Thyroid gland (tissue), 4 donors: ENCODE data around the gene EXTL2. TPM values are rescaled to one million over a fixed set of nuclear protein-coding genes. Genes with fewer than 3 reads are reported as not detected.
A peak's percentile ranks its signal among the peaks of the same experiment; 100 is the strongest.
"Not testable (repeated sequence)": the region's sequence is repeated elsewhere in the genome, so short reads cannot be mapped to it uniquely, and the experiment has no call there.

Experiments
- DNase-seq, 2 donors: peaks; one replicate each; pipeline ENCODE4 v3.0.0-alpha.2; 2019
- H3K27ac ChIP-seq, 3 donors: fragments of 200-600 bp; sonication (generic); 1 replicate in 2 of 3; 2 replicates in 1 of 3; pipeline ENCODE4 v1.5.1; 2016 to 2019; ENCODE audit warnings: mild to moderate bottlenecking in 1 of 3, moderate library complexity in 1 of 3
- H3K27me3 ChIP-seq: fragments of 200-600 bp; sonication (generic); one replicate; pipeline ENCODE4 v1.5.1; 2019
- H3K36me3 ChIP-seq, 2 donors: fragments of 200-600 bp; sonication (generic); one replicate each; pipeline ENCODE4 v1.5.1; 2016 to 2019
- H3K4me1 ChIP-seq, 2 donors: fragments of 200-600 bp; sonication (generic); one replicate each; pipeline ENCODE4 v1.5.1; 2017 to 2019
- H3K4me3 ChIP-seq, 3 donors: fragments of 200-600 bp; sonication (generic); replicated peaks in 1 of 3; 1 replicate in 2 of 3; 2 replicates in 1 of 3; pipeline ENCODE4 v1.5.1; 2016; ENCODE audit warnings: mild to moderate bottlenecking in 1 of 3
- H3K9me3 ChIP-seq: fragments of 200-600 bp; sonication (generic); one replicate; pipeline ENCODE4 v1.5.1; 2017
- POLR2A ChIP-seq, 2 donors: fragments of 450-650 bp; IDR thresholded peaks; one replicate each; pipeline ENCODE4 v1.6.1; 2017; ENCODE audit warnings: antibody characterized with exemption in 2 of 2, mild to moderate bottlenecking in 2 of 2, moderate library complexity in 1 of 2
- WGBS, 2 donors: methylation state at CpG; one replicate each; pipeline ENCODE4 v1.1.5; 2017; 5-methylcytosine and 5-hydroxymethylcytosine counted together
- intact Hi-C: fragments of 100-400 bp; cut with DNase I; formaldehyde crosslinking; loops from one replicate; pipeline ENCODE4 v1.15.1; 2023
- total RNA-seq, 4 donors: library from RNA; depleted of rRNA; stranded (reverse); fragments of >200 nt; gene quantifications; one replicate each; pipeline ENCODE4 v1.2.3, GENCODE V29; 2016
- TF ChIP-seq, protein P1 (sequence below), 6 experiments: fragments of 200-600 bp in 3 of 6; fragments of 450-650 bp in 3 of 6; sonication (generic) in 3 of 6; IDR thresholded peaks; one replicate each; pipeline ENCODE4 v1.5.1; 2016 to 2019; ENCODE audit warnings: antibody characterized with exemption in 6 of 6, mild to moderate bottlenecking in 2 of 6, inconsistent platforms in 1 of 6, moderate library complexity in 1 of 6

The EXTL2 gene
- total RNA-seq, 4 donors from 2014 or later: 13.9 to 17.4 (median 17.2) TPM

DNA sequence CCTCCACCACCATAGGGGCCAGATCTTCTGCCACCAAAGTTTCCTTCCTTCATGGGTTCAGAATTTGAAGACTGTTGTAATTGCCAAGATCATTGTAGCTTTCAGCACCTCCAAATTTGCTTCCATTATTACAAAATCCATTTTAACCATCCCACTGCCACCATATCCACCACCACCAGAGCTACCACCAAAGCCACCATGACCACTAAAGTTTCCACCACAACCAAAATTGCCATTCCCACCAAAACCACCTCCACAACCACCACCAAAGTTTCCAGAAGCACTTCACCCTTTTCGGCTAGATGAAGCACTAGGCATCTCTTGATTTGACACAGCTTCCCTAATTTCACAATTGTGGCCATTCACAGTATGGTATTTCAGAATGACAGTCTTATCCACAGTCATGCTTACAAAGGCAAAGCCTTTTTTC lies 46.5 kb upstream of the EXTL2 start:
- intact Hi-C loops: no loop called here
- no peaks in the 10 kb centered on the region for H3K36me3 ChIP-seq
- DNase-seq: no peak
- 88 to 95% methylated on average over 1 of the region's 1 CpG for WGBS, 2 donors
- no peaks in the 10 kb centered on the region for H3K4me1 ChIP-seq
- H3K9me3 ChIP-seq: no peaks in the 10 kb centered on the region
- no peak overlapping the region for H3K27ac ChIP-seq
- TF ChIP-seq, protein P1, sequence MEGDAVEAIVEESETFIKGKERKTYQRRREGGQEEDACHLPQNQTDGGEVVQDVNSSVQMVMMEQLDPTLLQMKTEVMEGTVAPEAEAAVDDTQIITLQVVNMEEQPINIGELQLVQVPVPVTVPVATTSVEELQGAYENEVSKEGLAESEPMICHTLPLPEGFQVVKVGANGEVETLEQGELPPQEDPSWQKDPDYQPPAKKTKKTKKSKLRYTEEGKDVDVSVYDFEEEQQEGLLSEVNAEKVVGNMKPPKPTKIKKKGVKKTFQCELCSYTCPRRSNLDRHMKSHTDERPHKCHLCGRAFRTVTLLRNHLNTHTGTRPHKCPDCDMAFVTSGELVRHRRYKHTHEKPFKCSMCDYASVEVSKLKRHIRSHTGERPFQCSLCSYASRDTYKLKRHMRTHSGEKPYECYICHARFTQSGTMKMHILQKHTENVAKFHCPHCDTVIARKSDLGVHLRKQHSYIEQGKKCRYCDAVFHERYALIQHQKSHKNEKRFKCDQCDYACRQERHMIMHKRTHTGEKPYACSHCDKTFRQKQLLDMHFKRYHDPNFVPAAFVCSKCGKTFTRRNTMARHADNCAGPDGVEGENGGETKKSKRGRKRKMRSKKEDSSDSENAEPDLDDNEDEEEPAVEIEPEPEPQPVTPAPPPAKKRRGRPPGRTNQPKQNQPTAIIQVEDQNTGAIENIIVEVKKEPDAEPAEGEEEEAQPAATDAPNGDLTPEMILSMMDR (IDR thresholded peaks at IDR 0.05): no peak
- no peak for TF ChIP-seq POLR2A (IDR thresholded peaks at IDR 0.05)
- H3K27me3 ChIP-seq: no peaks in the 10 kb centered on the region
- no peak overlapping the region for H3K4me3 ChIP-seq

DNA sequence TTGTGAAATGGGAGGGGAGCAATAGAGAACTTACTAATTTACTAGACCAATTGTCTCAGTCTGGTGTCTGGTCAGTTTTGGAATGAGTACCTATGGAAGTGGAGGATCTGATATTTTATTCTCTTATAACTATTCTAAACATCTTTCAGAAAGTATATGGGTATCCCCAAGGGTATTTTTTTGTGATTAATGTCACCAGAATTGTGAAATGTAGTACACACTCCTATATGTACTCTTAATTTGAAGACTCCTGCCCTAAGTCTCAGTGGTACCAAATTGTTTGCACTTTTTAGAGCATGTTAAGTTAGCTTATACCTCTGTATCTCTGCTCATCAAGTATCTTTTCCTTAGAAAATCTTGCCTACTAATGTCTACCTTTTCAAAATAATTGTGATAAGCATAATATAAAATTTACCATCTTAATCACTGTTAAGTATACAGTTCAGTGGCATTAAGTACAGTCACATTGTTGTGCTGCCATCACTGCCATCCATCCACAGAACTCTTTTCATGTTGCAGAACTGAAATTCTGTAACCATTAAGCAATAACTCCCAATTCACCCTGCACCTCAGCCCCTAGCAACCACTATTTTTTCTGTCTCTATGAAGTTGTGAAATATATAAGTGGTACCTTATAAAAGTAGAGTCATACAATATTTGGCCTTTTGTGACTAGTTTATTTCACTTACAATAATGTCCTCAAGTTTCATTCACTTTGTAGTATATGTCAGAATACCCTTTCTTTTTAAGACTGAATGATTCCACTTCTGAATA lies 41.7 kb upstream of the EXTL2 start:
- Histone ChIP-seq H3K9me3 (no peaks in the 10 kb centered on the region), H3K36me3 (no peaks in the 10 kb centered on the region), H3K4me1 (no peaks in the 10 kb centered on the region), H3K4me3 (no peak overlapping the region), H3K27ac (no peak overlapping the region), H3K27me3 (no peaks in the 10 kb centered on the region)
- intact Hi-C loops: no loop called here
- TF ChIP-seq POLR2A (IDR thresholded peaks at IDR 0.05): no peak
- TF ChIP-seq, protein P1 (IDR thresholded peaks at IDR 0.05): no peak
- DNase-seq: no peak

DNA sequence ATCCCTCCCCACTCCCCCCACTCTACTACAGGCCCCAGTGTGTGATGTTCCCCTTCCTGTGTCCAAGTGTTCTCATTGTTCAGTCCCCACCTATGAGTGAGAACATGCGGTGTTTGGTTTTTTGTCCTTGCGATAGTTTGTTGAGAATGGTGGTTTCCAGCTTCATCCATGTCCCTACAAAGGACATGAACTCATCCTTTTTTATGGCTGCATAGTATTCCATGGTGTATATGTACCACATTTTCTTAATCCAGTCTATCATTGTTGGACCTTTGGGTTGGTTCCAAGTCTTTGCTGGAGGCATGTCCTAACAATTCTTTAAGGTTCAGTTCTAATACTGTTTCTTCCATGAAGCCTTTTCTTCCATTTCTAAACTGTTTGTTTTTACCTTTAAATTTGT lies 38.9 kb upstream of the EXTL2 start:
- H3K4me1 ChIP-seq, H3K36me3 ChIP-seq, H3K9me3 ChIP-seq, intact Hi-C loops, DNase-seq, H3K27ac ChIP-seq, H3K27me3 ChIP-seq, H3K4me3 ChIP-seq: not testable (repeated sequence)
- WGBS, 2 donors: 94 to 95% methylated on average over 2 of the region's 2 CpGs

DNA sequence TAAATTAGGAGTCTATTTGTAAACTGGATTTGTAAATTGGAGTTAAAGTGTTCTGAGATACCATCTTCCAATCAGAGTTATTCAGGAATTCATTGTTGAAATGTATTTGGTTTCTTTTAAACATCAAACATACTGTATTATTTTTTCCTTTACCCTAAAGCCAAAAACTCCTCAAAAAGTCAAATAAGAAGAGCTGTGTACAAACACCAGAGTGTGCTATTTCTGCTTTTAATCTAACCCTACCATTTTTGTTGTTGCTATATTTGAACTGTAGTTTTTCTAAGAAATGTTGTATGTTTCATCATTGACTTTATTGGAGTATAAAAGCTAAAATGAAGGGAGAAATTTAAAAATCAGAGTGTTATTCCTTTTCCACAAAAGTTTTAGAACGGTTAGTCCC lies 37.1 kb upstream of the EXTL2 start:
- intact Hi-C loops: no loop called here
- DNase-seq: no peak
- Histone ChIP-seq H3K27me3 (no peaks in the 10 kb centered on the region), H3K4me3 (no peak overlapping the region), H3K27ac (no peak overlapping the region), H3K9me3 (no peaks in the 10 kb centered on the region), H3K36me3 (no peaks in the 10 kb centered on the region), H3K4me1 (peaks cover 0 to 9% of the 10 kb centered on the region in 2 donors)
- TF ChIP-seq, protein P1 (IDR thresholded peaks at IDR 0.05): peak in 1 of 6 experiments; percentile 7
- no peak for TF ChIP-seq POLR2A (IDR thresholded peaks at IDR 0.05)
- 95 to 96% methylated on average over 1 of the region's 1 CpG for WGBS, 2 donors

DNA sequence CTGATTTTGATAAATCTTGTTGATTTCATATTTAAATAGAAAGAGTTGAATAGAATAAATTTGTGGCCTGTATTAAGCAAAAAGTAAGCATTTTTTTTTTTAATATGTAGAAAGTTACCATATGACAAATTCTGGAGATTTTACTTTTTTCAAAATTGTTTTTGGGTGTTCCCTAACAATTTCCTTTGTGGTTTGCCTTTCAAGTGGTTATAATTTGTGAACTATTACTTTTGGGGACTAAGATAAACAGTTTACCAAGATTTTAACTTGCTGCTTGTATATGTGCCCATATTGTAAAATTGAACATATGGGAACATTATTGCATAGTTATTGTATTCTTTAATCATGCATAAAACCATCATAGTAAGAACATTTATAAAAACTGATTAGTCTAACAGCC lies 35.9 kb upstream of the EXTL2 start:
- Histone ChIP-seq H3K4me3 (no peak overlapping the region), H3K27ac (no peak overlapping the region), H3K4me1 (peaks cover 0 to 9% of the 10 kb centered on the region in 2 donors), H3K9me3 (no peaks in the 10 kb centered on the region), H3K27me3 (no peaks in the 10 kb centered on the region), H3K36me3 (no peaks in the 10 kb centered on the region)
- intact Hi-C loops: no loop called here
- no peak for DNase-seq
- TF ChIP-seq, protein P1 (IDR thresholded peaks at IDR 0.05): no peak
- TF ChIP-seq POLR2A (IDR thresholded peaks at IDR 0.05): no peak
